ENCODE measurements around the gene HECTD2. TPM values are rescaled to one million over a fixed set of nuclear protein-coding genes. Genes with fewer than 3 reads are reported as not detected.
"Not testable (repeated sequence)": the region's sequence is repeated elsewhere in the genome, so short reads cannot be mapped to it uniquely, and the experiment has no call there.

The HECTD2 gene
- total RNA-seq, 2 donors from 2014 or later: 2.5 to 3.1 TPM

DNA sequence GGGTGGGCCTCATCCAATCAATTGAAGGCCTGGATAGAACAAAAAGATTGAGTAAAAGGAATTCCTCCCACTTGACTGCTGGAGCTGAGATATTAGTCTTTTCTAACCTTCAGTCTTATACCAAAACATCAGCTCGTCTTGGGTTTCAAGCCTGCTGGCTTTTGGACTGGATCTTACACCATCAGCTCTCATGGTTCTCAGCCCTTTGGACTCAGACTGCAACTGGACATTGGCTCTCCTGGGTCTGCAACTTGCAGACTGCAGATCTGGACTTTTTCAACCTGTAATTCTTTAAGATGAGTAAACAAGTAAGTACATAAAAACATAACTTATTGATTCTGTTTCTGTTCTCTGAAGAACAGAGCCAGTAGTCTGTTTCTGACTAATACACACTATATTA lies 149.0 kb downstream of the HECTD2 start:
- Mint-ChIP-seq H3K4me1 (peaks cover 2% of the 10 kb centered on the region), H3K4me3 (no peak overlapping the region), H3K27me3 (peaks cover 31% of the 10 kb centered on the region), H3K27ac (no peak overlapping the region), H3K36me3 (ENCODE audit: low read depth) (no peaks in the 10 kb centered on the region)
- ATAC-seq: no peak
- no peak for DNase-seq
- H3K9me3 ChIP-seq (ENCODE audit: control insufficient read depth, low read length, poor library complexity, severe bottlenecking): no peaks in the 10 kb centered on the region

DNA sequence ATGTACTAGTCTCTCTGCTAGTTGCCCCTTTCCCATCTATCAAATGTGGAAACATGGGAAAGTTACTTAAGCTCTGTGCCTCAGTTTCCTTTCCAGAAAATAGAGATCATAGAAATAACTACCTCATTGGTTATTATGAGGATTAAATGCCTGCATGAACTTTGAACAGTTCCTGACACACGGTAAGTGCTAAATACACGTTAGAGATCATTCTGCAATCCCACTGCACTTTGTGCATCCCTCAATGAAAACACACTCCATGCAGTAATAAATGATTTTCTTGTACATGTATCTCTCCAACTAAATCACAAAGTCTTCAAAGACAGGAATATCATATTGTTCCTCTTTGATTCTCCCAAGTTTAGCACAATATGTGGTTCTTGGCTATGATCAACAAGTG lies 149.6 kb downstream of the HECTD2 start:
- Mint-ChIP-seq H3K27me3 (peaks cover 35% of the 10 kb centered on the region), H3K36me3 (ENCODE audit: low read depth) (no peaks in the 10 kb centered on the region), H3K4me1 (peaks cover 2% of the 10 kb centered on the region), H3K27ac (no peak overlapping the region), H3K4me3 (no peak overlapping the region)
- ATAC-seq (no peak), DNase-seq (no peak)
- H3K9me3 ChIP-seq (ENCODE audit: control insufficient read depth, low read length, poor library complexity, severe bottlenecking): no peaks in the 10 kb centered on the region

DNA sequence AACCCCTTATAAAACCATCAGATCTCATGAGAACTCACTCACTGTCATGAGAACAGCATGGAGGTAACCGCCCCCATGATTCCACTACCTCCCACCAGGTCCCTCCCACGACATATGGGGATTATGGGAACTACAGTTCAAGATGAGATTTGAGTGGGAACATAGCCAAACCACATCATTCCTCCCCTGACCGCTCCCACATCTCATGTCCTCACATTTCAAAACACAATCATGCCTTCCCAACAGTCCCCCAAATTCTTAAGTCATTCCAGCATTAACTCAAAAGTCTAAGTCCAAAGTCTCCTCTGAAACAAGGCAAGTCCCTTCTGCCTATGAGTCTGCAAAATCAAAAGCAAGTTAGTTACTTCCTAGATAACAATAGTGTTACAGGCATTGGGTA lies 150.7 kb downstream of the HECTD2 start:
- ATAC-seq; H3K27ac Mint-ChIP-seq; H3K4me3 Mint-ChIP-seq; DNase-seq; H3K9me3 ChIP-seq (ENCODE audit: control insufficient read depth, low read length, poor library complexity, severe bottlenecking); H3K36me3 Mint-ChIP-seq (ENCODE audit: low read depth); H3K4me1 Mint-ChIP-seq: not testable (repeated sequence)
- peaks cover 38% of the 10 kb centered on the region for H3K27me3 Mint-ChIP-seq

DNA sequence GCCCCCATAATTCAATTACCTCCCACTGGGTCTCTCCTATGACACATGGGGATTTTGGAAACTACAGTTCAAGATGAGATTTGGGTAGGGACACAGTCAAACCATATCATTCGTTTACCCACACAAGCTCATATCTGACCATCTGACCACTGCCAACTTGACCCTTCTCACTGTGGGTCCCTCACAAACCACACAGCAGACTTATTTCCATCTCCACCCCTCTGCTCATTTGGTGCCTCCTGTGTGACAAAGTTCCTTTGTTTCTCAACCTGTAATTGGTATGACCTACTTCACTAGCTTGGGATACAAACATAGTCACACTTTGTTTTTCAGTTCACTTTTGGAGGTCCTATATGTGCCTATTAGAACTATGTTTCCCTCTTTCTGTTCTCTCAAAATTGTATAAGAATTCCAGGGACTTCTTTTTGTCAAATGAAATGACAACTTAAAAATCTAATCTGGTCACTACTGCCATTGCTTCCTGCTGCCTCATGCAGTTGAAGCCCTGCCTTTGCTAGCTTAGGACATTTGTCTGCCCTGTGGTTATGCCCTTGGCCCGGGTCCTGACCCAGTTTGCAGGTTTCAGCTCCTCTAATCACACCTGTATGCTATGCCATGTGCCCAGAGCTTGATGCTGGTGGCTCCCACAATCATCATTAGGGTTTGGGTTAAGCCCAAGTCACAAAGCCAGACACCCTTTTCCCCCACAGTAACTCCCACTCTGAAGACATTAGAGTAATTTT lies 152.9 kb downstream of the HECTD2 start:
- H3K27me3 Mint-ChIP-seq: peaks cover 38% of the 10 kb centered on the region
- H3K4me3 Mint-ChIP-seq: no peak overlapping the region
- H3K9me3 ChIP-seq (ENCODE audit: control insufficient read depth, low read length, poor library complexity, severe bottlenecking): no peaks in the 10 kb centered on the region
- H3K4me1 Mint-ChIP-seq: no peaks in the 10 kb centered on the region
- no peak for ATAC-seq
- no peak for DNase-seq
- no peaks in the 10 kb centered on the region for H3K36me3 Mint-ChIP-seq (ENCODE audit: low read depth)
- H3K27ac Mint-ChIP-seq: no peak overlapping the region

DNA sequence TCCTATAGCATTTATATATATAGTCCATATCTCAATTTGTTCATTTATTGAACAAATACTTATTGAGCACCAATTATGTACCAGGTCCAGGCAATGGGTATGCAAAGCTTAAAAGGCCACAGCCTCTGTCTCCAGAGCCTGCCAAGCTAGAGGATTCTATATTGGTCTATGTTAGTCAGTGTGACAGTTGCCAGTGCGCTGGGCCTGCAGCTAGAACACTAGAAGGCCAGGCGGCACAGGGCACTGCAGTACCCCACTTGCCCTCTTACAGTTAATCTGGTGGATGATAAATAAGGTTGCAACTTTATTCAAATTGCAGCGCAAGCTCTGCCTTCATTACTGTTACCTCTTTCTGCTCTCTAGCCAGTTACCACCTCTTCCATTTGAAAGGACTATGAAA lies 153.9 kb downstream of the HECTD2 start:
- Mint-ChIP-seq H3K27ac (no peak overlapping the region), H3K36me3 (ENCODE audit: low read depth) (no peaks in the 10 kb centered on the region), H3K27me3 (peaks cover 36% of the 10 kb centered on the region), H3K4me3 (no peak overlapping the region), H3K4me1 (peaks cover 2% of the 10 kb centered on the region)
- ATAC-seq (no peak), DNase-seq (no peak)
- H3K9me3 ChIP-seq (ENCODE audit: control insufficient read depth, low read length, poor library complexity, severe bottlenecking): no peaks in the 10 kb centered on the region

Other genes starting within 250 kb of the HECTD2 start
- gene PCGF5, start 189.7 kb upstream of the HECTD2 start, total RNA-seq: 10 to 100 TPM; 66.7 to 86.8 TPM
- under 1 TPM in 1 of 2 donors, not detected in 1; 0.10 TPM for gene PPP1R3C, start 222.7 kb downstream of the HECTD2 start, total RNA-seq

Measured in T-helper 17 cell (primary cell).